Mesenchymal stem cell (in vitro differentiated cells and primary cell): Measurements from ENCODE around the gene BCAS1.

ENCODE experiments used
- DNase-seq: peaks from one replicate; pipeline ENCODE4 v3.0.0-alpha.2; 2013
- H2AFZ ChIP-seq: one replicate; pipeline ENCODE4 v1.6.1; 2013; ENCODE audit warnings: low read depth, mild to moderate bottlenecking, control low read depth, inconsistent platforms, low read length, moderate library complexity
- H2AK5ac ChIP-seq: 2 replicates; pipeline ENCODE4 v1.6.1; 2013; ENCODE audit warnings: low read length, moderate library complexity, mild to moderate bottlenecking, inconsistent platforms; ENCODE audit not compliant: severe bottlenecking
- H2BK120ac ChIP-seq: one replicate; pipeline ENCODE4 v1.6.1; 2013; ENCODE audit warnings: low read depth, mild to moderate bottlenecking, inconsistent platforms, low read length, moderate library complexity
- H2BK12ac ChIP-seq, 2 experiments: one replicate each; pipeline ENCODE4 v1.6.1; 2013; ENCODE audit warnings: inconsistent platforms in 2 of 2, low read length in 2 of 2, mild to moderate bottlenecking in 2 of 2, moderate library complexity in 2 of 2, control low read depth in 1 of 2
- H2BK15ac ChIP-seq: one replicate; pipeline ENCODE4 v1.6.1; 2013; ENCODE audit warnings: mild to moderate bottlenecking, low read depth, inconsistent platforms; ENCODE audit not compliant: poor library complexity, severe bottlenecking
- H2BK5ac ChIP-seq: 2 replicates; pipeline ENCODE4 v1.6.1; 2013; ENCODE audit warnings: low read depth, mild to moderate bottlenecking, low read length, control low read depth, inconsistent platforms; ENCODE audit not compliant: poor library complexity, severe bottlenecking
- H3K14ac ChIP-seq, 2 experiments: one replicate each; pipeline ENCODE4 v1.6.1; 2013; ENCODE audit warnings: inconsistent platforms in 2 of 2, low read length in 2 of 2, control low read depth in 1 of 2, mild to moderate bottlenecking in 1 of 2, moderate library complexity in 1 of 2
- H3K18ac ChIP-seq, 2 experiments: one replicate each; pipeline ENCODE4 v1.6.1; 2013; ENCODE audit warnings: inconsistent platforms in 2 of 2, low read length in 2 of 2, control low read depth in 1 of 2, low read depth in 1 of 2, mild to moderate bottlenecking in 1 of 2
- H3K23ac ChIP-seq, 2 experiments: one replicate each; pipeline ENCODE4 v1.6.1; 2013; ENCODE audit warnings: inconsistent platforms in 2 of 2, low read length in 2 of 2, mild to moderate bottlenecking in 2 of 2, moderate library complexity in 2 of 2, control low read depth in 1 of 2
- H3K27ac ChIP-seq: 2 replicates; pipeline ENCODE4 v1.5.1; 2013; ENCODE audit warnings: mild to moderate bottlenecking, moderate library complexity, low read length, control low read depth, inconsistent platforms; ENCODE audit not compliant: poor library complexity, severe bottlenecking
- H3K27me3 ChIP-seq, 2 experiments: 2 replicates each; pipeline versions ENCODE4 v1.6.1 to v1.7.0; 2013; ENCODE audit warnings: low read length in 2 of 2, mild to moderate bottlenecking in 2 of 2, moderate library complexity in 2 of 2, control low read depth in 1 of 2, inconsistent platforms in 1 of 2; ENCODE audit not compliant: control insufficient read depth in 1 of 2, insufficient read depth in 1 of 2
- H3K36me3 ChIP-seq, 2 experiments: 2 replicates each; pipeline versions ENCODE4 v1.6.1 to v1.7.0; 2013; ENCODE audit warnings: low read length in 2 of 2, control low read depth in 1 of 2, inconsistent platforms in 1 of 2, low read depth in 1 of 2, mild to moderate bottlenecking in 1 of 2; ENCODE audit not compliant: insufficient read depth in 2 of 2, control insufficient read depth in 1 of 2
- H3K4ac ChIP-seq, 2 experiments: one replicate each; pipeline ENCODE4 v1.6.1; 2013; ENCODE audit warnings: inconsistent platforms in 2 of 2, low read length in 2 of 2, mild to moderate bottlenecking in 2 of 2, moderate library complexity in 2 of 2, control low read depth in 1 of 2, low read depth in 1 of 2
- H3K4me1 ChIP-seq: 2 replicates; pipeline ENCODE4 v1.6.1; 2013; ENCODE audit warnings: low read depth, low read length, control low read depth; ENCODE audit not compliant: control insufficient read depth, insufficient read depth
- H3K4me2 ChIP-seq: 2 replicates; pipeline ENCODE4 v1.6.1; 2013; ENCODE audit warnings: low read length, mild to moderate bottlenecking, inconsistent platforms; ENCODE audit not compliant: poor library complexity, severe bottlenecking
- H3K4me3 ChIP-seq, 2 experiments: 2 replicates each; pipeline versions ENCODE4 v1.5.1 to v1.7.0; 2013; ENCODE audit warnings: low read length in 2 of 2, mild to moderate bottlenecking in 2 of 2, control low read depth in 1 of 2, low read depth in 1 of 2; ENCODE audit not compliant: insufficient read depth in 1 of 2
- H3K79me1 ChIP-seq: replicated peaks from 2 replicates; pipeline ENCODE4 v1.6.1; 2013; ENCODE audit warnings: mild to moderate bottlenecking, control low read depth, low read length, inconsistent platforms; ENCODE audit not compliant: poor library complexity, severe bottlenecking
- H3K9ac ChIP-seq: 2 replicates; pipeline ENCODE4 v1.7.0; 2013; ENCODE audit warnings: mild to moderate bottlenecking, low read length, moderate library complexity
- H3K9me3 ChIP-seq: 2 replicates; pipeline ENCODE4 v1.7.0; 2013; ENCODE audit warnings: mild to moderate bottlenecking, low read length; ENCODE audit not compliant: control insufficient read depth
- H4K8ac ChIP-seq: one replicate; pipeline ENCODE4 v1.6.1; 2013; ENCODE audit warnings: inconsistent platforms, mild to moderate bottlenecking, low read length, moderate library complexity
- H4K91ac ChIP-seq: one replicate; pipeline ENCODE4 v1.6.1; 2013; ENCODE audit warnings: mild to moderate bottlenecking, low read length, inconsistent platforms
- WGBS: methylation state at CpG from one replicate; pipeline ENCODE4 v1.1.7; 2013; ENCODE audit warnings: mixed read lengths; 5-methylcytosine and 5-hydroxymethylcytosine counted together

BCAS1 gene

DNA sequence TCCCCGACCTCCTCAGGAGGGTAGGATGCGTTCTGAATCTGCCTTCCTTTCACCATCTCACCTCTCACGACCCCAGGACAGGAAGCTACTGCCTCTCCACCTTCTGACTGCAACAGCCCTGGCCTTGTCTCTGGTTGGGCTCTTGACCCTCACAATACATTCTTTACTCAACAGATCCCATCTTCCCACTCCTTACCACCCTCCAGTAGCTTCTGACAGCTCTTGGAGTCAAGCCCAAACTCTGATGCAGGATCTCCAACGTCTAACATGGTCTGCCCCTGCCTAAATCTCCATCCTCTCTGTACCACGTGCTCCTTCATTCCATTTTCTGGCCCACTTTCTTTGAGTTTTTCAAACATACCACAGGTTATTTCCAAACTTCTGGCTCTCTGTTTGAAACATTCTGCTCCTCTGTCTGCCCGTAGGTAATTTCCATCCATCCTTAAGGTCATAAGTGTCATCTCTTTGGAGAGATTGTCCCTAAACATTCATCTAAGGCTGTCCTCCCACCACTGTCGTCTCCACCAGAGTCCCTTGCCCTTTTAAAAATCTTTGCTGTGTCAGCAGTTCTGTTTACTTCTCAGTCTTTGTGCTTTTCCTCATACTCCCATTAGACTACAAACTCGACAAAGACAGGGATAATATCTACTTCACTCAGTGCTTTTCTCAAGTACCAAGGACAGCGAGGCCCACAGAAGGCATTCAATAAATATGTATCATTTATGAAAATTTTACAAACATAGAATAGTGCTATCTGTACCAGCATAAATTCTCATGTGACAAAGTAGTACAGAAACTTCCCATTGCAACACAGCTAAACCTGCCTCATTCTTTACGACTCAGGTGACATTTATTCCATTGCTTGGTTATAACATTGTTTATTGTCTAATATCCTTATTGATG lies 73.6 kb downstream of the BCAS1 start:
- H3K36me3 ChIP-seq = no peaks in the 10 kb centered on the region
- H3K27me3 ChIP-seq = peaks cover 0 to 3% of the 10 kb centered on the region in 2 experiments
- no peak overlapping the region for H2AFZ ChIP-seq
- H2BK15ac ChIP-seq = no peak overlapping the region
- no peak overlapping the region for H3K4ac ChIP-seq
- no peaks in the 10 kb centered on the region for H3K4me1 ChIP-seq
- H3K9me3 ChIP-seq = peaks cover 10% of the 10 kb centered on the region
- no peak overlapping the region for H3K23ac ChIP-seq
- no peak overlapping the region for H3K27ac ChIP-seq
- no peak overlapping the region for H3K4me3 ChIP-seq
- no peak overlapping the region for H2AK5ac ChIP-seq
- H4K91ac ChIP-seq = no peak overlapping the region
- H2BK12ac ChIP-seq = no peak overlapping the region
- H2BK120ac ChIP-seq = no peak overlapping the region
- 71% methylated on average over 9 of the region's 10 CpGs for WGBS
- H3K79me1 ChIP-seq = no peaks in the 10 kb centered on the region
- H4K8ac ChIP-seq = no peak overlapping the region
- no peak overlapping the region for H3K14ac ChIP-seq
- DNase-seq = no peak
- no peak overlapping the region for H2BK5ac ChIP-seq
- no peak overlapping the region for H3K18ac ChIP-seq
- H3K4me2 ChIP-seq = no peak overlapping the region
- H3K9ac ChIP-seq = no peak overlapping the region

DNA sequence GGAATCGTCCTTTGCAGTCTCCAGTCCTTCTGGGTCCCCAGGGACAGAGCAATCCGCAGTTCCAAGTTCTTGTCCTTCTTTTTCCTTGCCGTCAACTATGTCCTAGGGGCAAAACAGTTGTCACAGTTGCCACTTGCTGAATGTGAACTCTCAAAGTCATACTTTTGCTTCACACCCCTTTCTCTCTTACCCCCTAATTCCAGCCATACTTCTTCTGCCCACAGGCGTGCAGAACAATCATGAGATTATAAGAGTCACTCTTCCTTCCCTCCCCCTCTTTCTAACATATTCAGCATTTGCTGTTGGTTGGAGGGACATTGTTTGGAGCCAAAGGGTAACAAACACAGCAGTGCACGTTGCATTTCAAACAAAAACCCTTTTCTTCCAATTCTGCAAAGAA lies 74.4 kb downstream of the BCAS1 start:
- no peak overlapping the region for H4K8ac ChIP-seq
- no peaks in the 10 kb centered on the region for H3K4me1 ChIP-seq
- H3K23ac ChIP-seq = no peak overlapping the region
- H2AFZ ChIP-seq = no peak overlapping the region
- peaks cover 0 to 3% of the 10 kb centered on the region in 2 experiments for H3K27me3 ChIP-seq
- DNase-seq = no peak
- H2BK5ac ChIP-seq = no peak overlapping the region
- no peak overlapping the region for H3K14ac ChIP-seq
- no peak overlapping the region for H3K4me3 ChIP-seq
- no peaks in the 10 kb centered on the region for H3K79me1 ChIP-seq
- H3K18ac ChIP-seq = no peak overlapping the region
- peaks cover 3% of the 10 kb centered on the region for H3K9me3 ChIP-seq
- H2BK12ac ChIP-seq = no peak overlapping the region
- H3K9ac ChIP-seq = no peak overlapping the region
- H3K36me3 ChIP-seq = no peaks in the 10 kb centered on the region
- no peak overlapping the region for H2BK120ac ChIP-seq
- H3K27ac ChIP-seq = no peak overlapping the region
- H3K4ac ChIP-seq = no peak overlapping the region
- H3K4me2 ChIP-seq = no peak overlapping the region
- WGBS = 69% methylated on average over 4 of the region's 5 CpGs
- H2BK15ac ChIP-seq = no peak overlapping the region
- no peak overlapping the region for H2AK5ac ChIP-seq
- H4K91ac ChIP-seq = no peak overlapping the region

GRCh38 chr20:53994088-53994487 lies 76.3 kb downstream of the BCAS1 start:
- Histone ChIP-seq H4K91ac (no peak overlapping the region), H3K14ac (no peak overlapping the region), H2BK120ac (no peak overlapping the region), H3K4me1 (no peaks in the 10 kb centered on the region), H2BK12ac (no peak overlapping the region), H3K4me3 (no peak overlapping the region), H3K27me3 (peaks cover 0 to 3% of the 10 kb centered on the region in 2 experiments), H3K23ac (no peak overlapping the region), H3K9me3 (no peaks in the 10 kb centered on the region), H2AK5ac (no peak overlapping the region), H2BK15ac (no peak overlapping the region), H2AFZ (no peak overlapping the region), H2BK5ac (no peak overlapping the region), H3K9ac (no peak overlapping the region), H3K18ac (no peak overlapping the region), H3K79me1 (no peaks in the 10 kb centered on the region), H3K27ac (no peak overlapping the region), H3K4me2 (no peak overlapping the region), H3K4ac (no peak overlapping the region), H3K36me3 (no peaks in the 10 kb centered on the region), H4K8ac (no peak overlapping the region)
- DNase-seq = no peak
- WGBS = 92% methylated on average over 5 of the region's 7 CpGs

GRCh38 chr20:53993310-53993709 lies 77.1 kb downstream of the BCAS1 start:
- no peaks in the 10 kb centered on the region for H3K9me3 ChIP-seq
- H4K8ac ChIP-seq = no peak overlapping the region
- H2BK12ac ChIP-seq = no peak overlapping the region
- no peak overlapping the region for H4K91ac ChIP-seq
- H3K4ac ChIP-seq = no peak overlapping the region
- H3K4me1 ChIP-seq = no peaks in the 10 kb centered on the region
- H2BK5ac ChIP-seq = no peak overlapping the region
- H3K23ac ChIP-seq = no peak overlapping the region
- H3K4me2 ChIP-seq = no peak overlapping the region
- H2BK120ac ChIP-seq = no peak overlapping the region
- H3K27me3 ChIP-seq = peaks cover 0 to 3% of the 10 kb centered on the region in 2 experiments
- no peak overlapping the region for H2AFZ ChIP-seq
- no peak overlapping the region for H2AK5ac ChIP-seq
- no peak overlapping the region for H3K9ac ChIP-seq
- no peaks in the 10 kb centered on the region for H3K36me3 ChIP-seq
- H3K18ac ChIP-seq = no peak overlapping the region
- H3K79me1 ChIP-seq = no peaks in the 10 kb centered on the region
- H2BK15ac ChIP-seq = no peak overlapping the region
- H3K4me3 ChIP-seq = no peak overlapping the region
- no peak overlapping the region for H3K27ac ChIP-seq
- no peak overlapping the region for H3K14ac ChIP-seq
- DNase-seq = no peak
- WGBS = 76% methylated on average over 5 of the region's 5 CpGs
